Stomach (tissue), 4 donors: Measurements from ENCODE around the gene GIMAP7.

Experiments
- CTCF ChIP-seq, 7 experiments: fragments of 450-650 bp in 4 of 7; fragments of 200-600 bp in 3 of 7; sonication (generic) in 3 of 7; IDR thresholded peaks; one replicate each; pipeline ENCODE4 v1.5.1; 2016 to 2019; ENCODE audit warnings: antibody characterized with exemption in 7 of 7, control low read depth in 2 of 7, mild to moderate bottlenecking in 1 of 7
- POLR2A ChIP-seq, 4 donors: fragments of 450-650 bp; IDR thresholded peaks; one replicate each; pipeline ENCODE4 v1.6.1; 2016; ENCODE audit warnings: antibody characterized with exemption in 4 of 4, control low read depth in 2 of 4, mild to moderate bottlenecking in 1 of 4, moderate library complexity in 1 of 4

DNA sequence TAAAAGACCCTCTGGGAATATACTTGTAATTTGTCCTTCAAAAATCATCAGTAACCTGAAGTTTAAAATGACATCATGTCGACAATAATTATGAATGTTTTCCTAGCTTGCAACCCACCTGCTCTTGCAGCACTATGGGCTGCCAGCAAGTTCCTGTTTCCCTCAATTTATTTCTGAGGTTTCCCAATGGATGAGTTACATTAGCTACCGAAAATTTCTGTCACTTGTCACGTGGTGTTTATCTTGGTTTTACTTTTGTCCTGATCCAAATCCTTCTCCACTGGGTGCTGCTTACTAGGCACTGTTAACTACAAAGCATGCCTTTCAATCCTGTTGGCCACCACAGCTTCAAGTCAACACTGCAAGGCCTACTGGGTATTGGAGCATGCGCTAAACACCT lies 32.8 kb upstream of the GIMAP7 start:
- TF ChIP-seq CTCF (IDR thresholded peaks at IDR 0.05) (no peak), POLR2A (IDR thresholded peaks at IDR 0.05) (no peak)
